Erythroblast (primary cell): ENCODE results near the gene MUC13.
A peak's percentile ranks its signal among the peaks of the same experiment; 100 is the strongest.

Experiments
- DNase-seq, 2 experiments: peaks; one replicate each; lab custom pipeline; 2025; lab: John Stamatoyannopoulos, UW
- GATA1 ChIP-seq: IDR thresholded peaks from 2 replicates; pipeline ENCODE4 v1.6.1; 2011; ENCODE audit warnings: low read depth, mild to moderate bottlenecking, control low read depth, low read length, moderate library complexity
- POLR2A ChIP-seq: IDR thresholded peaks from 2 replicates; pipeline ENCODE4 v1.6.1; 2011; ENCODE audit warnings: mild to moderate bottlenecking, low read length

The MUC13 gene

DNA sequence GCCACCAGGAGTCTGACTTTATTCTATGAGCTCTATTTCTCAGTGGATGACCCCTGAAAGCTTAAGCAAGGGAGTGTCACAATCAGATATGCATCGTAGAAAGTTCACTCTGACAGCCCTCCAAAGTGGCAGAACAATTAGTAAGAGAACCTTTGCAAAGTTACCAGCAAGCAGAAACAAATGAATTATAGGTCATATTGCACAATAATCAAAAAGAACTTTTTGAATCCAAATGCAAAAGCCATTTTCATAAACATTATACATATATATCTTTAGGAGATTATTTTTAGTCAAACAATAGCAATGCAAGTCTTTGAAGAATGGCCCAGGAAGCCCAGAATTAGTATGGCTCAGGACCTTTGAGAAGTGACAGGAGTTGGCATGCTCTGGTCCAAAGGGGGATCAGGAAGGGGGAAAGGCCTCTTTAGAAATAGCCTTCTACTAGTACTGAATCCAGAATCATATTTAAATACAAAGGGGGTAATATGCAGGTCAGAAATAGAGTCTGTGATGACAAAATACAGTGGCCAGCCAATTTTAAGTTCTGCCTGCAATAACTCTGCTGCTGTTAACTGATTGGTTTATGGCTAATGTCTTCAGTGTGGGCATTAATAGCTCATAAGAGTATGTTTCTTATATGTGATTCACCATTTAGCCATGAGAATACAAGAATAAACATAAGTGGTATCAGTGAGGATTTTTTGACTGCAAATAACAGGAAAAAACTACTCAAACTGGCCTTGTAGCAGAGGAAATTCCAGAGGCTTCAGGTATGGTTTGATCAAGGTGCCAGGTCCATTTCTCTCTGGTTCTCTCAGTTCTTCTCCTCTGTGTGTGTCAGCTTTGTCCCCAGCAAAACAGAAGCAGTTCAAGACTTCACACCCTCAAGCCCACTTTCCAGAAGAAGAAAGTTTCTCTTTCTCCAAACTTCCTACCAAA lies 30.4 kb downstream of the MUC13 start:
- DNase-seq: no peak
- TF ChIP-seq POLR2A: no peak
- TF ChIP-seq GATA1: no peak

DNA sequence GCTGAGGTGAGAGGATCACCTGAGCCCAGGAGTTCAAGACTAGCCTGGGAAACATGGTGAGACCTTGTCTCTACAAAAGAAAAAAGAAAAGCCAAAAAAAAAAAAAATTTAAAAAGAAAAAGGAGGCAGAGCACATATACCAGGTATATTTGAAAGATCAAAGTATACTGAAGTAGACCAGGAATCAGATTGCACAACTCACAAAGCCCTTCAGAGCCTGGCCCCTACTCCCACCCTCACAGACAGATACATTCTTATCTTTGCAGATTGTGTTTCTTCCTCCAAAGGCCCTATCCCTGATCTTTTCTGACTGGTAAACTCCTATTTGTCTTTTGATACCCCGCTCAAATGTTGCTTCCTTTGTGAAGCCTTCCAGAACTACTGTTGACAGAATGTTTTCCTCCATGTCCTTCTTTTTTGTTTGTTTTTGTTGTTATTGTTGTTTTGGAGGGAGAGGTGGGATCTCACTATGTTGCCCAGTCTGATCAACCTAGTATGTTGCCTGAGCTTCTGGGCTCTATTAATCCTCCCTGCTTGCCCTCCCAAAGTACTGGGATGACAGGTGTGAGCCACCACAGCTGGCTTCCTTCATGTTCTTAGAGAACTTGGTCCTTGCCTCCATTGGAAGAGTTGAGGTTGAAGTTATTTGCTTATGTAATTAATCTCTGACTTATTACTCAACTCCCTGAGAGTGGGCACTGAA lies 37.6 kb downstream of the MUC13 start:
- no peak for DNase-seq
- TF ChIP-seq GATA1: no peak
- TF ChIP-seq POLR2A: no peak

DNA sequence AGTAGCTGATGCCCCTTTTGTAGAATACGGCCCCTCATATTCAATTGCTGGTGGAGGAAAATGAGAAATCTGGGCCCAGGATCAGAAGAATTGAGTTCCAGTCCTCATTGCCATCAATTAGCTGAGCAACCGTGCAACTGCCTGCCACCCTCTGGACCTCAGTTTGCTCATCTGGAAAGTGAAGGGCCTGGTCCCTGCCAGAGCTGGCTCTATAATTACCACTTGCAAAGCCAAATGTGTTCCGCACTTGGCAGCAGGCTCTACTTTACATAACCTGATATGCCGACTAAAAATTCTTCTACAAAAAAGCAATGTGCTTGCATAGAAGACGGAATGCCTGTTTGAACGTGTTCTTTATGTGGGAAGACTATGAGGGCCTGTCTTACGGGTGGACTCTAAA lies 38.8 kb downstream of the MUC13 start:
- no peak for DNase-seq
- TF ChIP-seq POLR2A: no peak
- TF ChIP-seq GATA1: no peak

DNA sequence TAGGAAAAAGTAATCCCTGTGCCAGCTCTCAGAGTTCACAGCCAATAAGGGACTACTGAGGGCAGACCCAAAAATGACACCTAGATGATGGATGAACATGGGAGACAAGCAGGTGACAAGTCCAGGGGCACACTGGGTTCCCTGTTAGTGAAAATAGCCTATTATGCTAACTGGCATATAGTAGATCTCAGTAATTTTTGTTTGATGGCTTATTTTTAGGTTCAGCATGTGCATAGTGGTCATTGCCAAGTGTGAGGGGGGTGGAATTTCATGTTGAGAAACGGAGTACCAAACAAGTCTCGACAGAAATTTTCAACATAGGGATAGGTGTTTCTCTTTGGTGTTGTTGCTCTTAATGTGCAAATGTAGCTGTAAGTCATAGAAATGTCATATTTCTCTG lies 41.0 kb downstream of the MUC13 start:
- TF ChIP-seq GATA1: no peak
- no peak for TF ChIP-seq POLR2A
- DNase-seq: no peak

DNA sequence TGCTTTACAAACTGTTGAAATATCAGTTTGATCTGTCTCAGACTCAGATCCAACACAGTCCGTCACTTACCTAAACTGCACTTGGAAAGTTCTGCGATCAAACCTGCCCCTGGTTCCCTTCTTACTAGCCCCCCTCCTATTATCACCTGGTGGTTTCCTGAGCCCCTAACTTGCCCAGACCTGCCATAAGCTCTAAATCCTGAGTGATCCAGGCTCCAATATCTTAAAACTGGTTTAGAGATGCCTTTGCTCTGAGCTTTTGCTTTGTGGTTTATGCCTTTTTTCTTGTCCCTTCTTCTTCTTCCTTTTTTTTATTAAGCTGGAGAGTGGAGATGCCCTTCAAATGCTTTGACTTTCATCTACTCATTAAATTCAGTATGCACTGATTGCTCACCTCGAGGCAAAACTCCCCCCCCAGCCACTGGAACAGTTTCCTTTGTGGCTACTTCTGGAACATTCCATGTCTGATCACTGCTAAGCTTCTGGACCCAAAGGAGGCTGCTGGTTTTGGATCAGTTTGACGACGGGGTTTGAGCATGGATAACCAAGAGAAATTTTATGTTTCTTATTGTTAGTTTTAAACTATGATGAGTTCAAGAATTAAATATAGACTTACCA lies 43.9 kb downstream of the MUC13 start:
- no peak for DNase-seq
- TF ChIP-seq POLR2A: no peak
- TF ChIP-seq GATA1: no peak

DNA sequence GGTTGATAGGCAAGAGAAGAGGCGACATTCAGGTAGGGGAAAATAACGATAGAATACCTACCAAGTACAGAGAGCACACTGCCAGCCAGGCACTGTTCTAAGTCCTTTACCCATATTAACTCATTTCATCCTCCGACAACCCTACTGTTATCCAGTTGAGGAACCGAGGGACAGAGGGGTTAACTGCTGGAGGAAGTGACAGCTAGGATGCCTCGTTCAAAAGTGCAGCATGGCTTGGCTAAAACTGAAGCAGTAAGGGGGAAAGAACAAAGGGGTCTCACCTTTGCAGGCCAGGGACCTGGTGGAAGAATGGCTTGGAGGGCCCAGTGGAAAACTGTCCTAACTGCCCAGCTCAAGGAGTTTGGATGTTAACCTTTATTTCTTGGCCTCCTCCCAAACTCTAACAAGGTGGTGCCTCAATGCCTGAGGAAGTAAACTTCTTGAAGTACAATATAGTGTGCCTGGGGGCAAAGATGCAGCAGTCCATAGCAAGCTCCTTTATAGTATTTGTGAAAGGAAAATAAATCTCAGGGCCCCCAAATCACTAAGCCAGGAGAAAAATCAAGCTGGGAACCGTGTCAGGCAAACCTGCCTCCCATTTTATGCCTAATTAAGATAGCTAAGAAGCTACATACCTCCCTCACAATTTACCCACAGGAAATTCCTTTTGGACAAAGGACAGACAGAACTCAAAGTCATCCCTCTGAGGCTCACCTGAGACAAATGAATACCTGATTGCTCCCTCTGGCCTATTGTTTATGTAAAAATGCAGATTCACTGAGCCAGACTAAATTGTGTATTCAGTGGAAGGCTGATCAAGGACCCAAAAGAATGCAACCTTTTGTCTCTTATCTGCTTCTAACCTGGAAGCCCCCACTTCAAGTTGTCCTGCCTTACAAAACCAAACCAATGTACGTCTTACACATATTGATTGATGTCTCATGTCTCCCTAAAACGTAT lies 45.8 kb downstream of the MUC13 start:
- DNase-seq: no peak
- TF ChIP-seq POLR2A: no peak
- TF ChIP-seq GATA1: no peak

DNA sequence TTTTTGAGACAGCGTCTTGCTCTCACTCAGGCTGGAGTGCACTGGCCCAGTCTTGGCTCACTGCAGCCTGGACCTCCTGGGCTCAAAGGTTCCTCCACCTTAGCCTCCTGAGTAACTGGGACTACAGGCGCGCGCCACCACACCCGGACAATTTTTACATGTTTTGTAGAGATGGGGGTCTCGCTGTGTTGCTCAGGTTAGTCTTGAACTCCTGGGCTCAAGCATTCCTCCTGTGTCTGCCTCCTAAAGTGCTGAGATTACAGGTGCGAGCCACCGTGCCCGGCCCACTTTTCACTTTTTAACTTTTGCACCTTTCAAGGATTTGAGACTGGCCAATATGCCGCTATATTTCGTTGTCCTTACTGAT lies 46.6 kb downstream of the MUC13 start:
- no peak for DNase-seq
- no peak for TF ChIP-seq GATA1
- no peak for TF ChIP-seq POLR2A

DNA sequence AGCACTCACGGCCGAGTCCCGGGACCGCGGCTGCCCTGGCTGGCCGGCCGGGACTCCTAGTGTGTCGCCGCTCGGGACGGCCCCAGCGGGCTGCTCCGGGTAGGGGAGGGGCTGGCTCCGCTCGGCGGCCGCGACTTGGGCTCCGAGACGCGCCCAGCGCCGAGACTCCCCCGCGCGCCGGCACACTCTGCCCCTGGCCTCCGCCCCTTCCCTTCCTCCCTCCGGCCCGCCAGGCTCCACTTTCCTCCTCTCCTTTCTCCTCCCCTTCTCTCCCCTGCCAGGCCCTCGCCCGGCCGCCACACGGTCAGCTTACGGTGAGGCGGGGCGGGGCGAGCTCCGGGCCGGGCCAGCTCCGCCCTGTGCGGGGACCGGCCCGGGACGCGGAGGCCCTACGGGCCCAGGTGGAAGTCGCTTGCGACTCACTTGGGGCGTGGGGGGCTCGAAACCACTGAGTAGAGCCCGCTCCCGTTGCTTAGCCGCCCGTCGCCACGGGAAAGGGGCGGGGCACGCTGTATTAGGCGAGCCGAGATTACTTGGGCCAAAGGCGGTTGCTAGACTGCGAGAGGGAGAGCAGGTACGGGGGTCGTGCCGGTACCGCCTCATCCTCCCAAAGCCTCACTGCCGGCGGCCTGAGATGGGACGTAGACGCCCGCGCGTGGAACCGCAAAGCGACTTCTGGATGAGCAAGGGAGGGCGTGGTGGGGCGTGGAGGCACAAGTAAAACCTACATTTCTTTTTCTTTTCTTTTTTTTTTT lies 47.2 kb downstream of the MUC13 start, which contains the start of gene ITGB5:
TSS of gene ITGB5 (minus strand) at position 189 of the 755 bp plus-strand sequence. CDS start 365 bp downstream, outside the sequence.
- peak; percentile 17 to 38 for DNase-seq
- TF ChIP-seq GATA1: no peak
- no peak for TF ChIP-seq POLR2A

DNA sequence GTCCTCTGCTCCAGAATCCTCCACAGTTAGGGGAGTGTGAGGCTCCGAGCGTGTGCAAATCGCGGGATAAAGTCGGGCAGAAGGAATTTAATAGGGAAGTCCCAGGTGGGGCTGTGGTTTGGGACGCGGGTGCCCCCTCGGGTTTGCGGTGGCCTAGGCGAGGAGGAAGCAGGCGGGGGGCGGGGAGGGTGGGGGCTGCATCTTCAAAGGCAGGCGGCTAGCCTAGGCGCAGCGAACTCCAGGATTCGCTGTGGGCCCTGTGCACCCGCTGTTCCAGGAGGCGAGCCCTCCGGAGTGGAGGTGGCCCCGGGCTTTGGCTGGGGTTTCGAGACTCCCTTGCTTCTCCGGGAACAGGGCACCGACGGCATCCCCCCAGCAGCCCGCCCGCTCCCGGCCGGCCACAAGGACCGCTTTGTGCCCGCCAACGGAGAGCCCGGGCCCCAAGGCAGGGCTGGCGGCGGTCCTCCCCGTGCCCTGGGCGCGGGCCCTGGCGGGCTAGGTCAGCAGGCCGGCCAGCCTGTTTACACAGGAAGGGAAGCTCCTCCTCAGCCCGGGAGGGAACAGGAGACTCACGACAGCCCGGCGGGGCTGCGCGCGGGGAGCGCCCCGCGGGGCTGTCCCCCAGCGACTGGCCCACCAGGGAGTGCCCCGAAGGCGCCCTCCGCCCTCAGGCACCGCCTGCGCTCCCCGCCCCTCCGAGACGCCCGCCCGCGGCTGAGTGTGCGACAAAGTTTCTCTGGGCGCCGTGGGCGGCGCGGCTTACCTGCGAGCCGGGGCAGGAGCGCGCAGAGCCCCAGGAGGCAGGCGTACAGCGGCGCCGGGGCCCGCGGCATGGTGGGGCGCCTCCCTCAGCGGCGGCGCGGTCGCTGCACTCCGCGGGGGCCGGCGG lies 48.1 kb downstream of the MUC13 start:
- peak in 1 of 2 experiments; percentile 23 for DNase-seq
- no peak for TF ChIP-seq POLR2A
- no peak for TF ChIP-seq GATA1

DNA sequence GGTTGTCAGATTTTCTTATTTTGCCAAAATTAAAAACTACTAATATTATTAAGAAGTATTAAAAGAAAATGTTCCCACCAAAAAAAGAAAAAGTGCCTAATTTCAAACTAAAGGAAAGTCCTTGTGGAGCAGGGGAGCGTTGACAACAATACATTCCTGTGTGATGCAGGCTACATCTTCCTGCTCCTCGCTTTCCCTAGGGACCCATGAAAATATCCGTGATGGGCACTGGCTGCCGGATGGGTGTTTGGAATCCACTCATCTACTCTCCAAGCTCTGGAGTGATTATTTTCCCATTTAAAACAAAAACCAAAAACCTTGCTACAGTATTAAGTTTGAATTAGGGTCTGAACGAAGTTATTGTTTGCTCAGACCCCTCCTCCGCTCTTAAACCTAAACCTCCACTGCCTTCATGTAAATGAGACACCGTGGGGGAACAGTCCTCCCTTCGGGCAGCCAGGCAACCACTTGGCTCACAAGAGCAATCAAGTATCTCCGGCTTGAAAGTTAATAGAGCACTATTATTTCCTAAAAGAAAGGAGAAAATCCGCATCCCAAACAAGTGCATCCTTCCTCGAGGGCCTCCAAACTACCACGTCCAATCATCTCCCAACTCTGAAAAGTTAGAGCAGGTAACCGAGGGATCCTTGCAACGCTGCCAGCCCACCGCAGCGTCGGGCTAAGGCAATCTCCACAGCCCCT lies 48.9 kb downstream of the MUC13 start:
- no peak for DNase-seq

DNA sequence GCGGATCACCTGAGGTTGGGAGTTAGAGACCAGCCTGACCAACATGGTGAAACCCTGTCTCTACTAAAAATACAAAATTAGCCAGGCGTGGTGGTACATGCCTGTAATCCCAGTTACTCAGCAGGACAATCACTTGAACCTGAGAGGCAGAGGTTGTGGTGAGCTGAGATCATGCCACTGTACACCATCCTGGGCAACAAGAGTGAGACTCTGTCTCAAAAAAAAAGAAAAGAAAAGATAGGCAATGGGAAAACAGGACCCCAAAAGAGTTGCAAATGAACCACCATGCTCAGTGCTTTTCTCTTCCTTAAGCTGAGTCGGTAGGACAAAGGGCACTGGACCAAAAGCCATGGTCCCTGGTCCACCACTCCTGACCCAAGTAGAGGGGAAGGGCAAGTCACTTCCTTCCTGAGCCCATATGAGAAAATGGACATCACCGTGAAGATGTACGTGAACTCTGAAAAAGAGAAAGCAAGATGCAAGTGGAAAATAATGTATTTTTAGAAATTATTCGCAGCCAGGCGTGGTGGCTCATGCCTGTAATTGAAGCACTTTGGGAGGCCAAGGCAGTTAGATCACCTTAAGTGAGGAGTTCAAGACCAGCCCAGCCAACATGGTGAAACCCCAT lies 50.0 kb downstream of the MUC13 start:
- no peak for DNase-seq
- TF ChIP-seq GATA1 (no peak), POLR2A (no peak)

More for the DNA sequence above, 48.9 kb downstream of the MUC13 start:
- no peak for TF ChIP-seq POLR2A
- TF ChIP-seq GATA1: no peak
